H1 (cell line): ENCODE measurements around the gene FECH. TPM values are rescaled to one million over a fixed set of nuclear protein-coding genes. Genes with fewer than 3 reads are reported as not detected.
A peak's percentile ranks its signal among the peaks of the same experiment; 100 is the strongest.

Experiments
- CTCF ChIA-PET: fragments of 300-600 bp; sonication (Branson Sonifier 250); formaldehyde crosslinking; loops from one replicate; lab custom pipeline; 2021; ENCODE audit not compliant: partially characterized antibody; lab: Charles Lee
- POLR2A ChIA-PET: fragments of 300-600 bp; sonication (Branson Sonifier 250); formaldehyde crosslinking; loops from one replicate; lab custom pipeline; 2021; ENCODE audit warnings: inconsistent platforms; ENCODE audit not compliant: partially characterized antibody; lab: Charles Lee
- DNase-seq, 2 experiments: peaks; one replicate each; pipeline versions ENCODE4 v3.0.0 to v3.0.0-alpha.2; 2010 to 2022; ENCODE audit warnings: low spot score in 2 of 2, low read depth in 1 of 2, mixed read lengths in 1 of 2
- FAIRE-seq: peaks from 2 replicates; lab custom pipeline; 2011; peaks lifted over from hg19 to GRCh38; lab: Jason Lieb, UNC
- H2AFZ ChIP-seq: 2 replicates; pipeline ENCODE4 v1.8.1; 2012; ENCODE audit warnings: low read length, inconsistent platforms
- H2AK5ac ChIP-seq: 2 replicates; pipeline ENCODE4 v1.6.1; 2013; ENCODE audit warnings: low read depth, low read length
- H2BK120ac ChIP-seq: replicated peaks from 2 replicates; pipeline ENCODE3; 2013; ENCODE audit warnings: low read depth, low read length, inconsistent platforms
- H2BK12ac ChIP-seq: 2 replicates; pipeline ENCODE4 v1.6.1; 2013; ENCODE audit warnings: low read depth, low read length
- H2BK15ac ChIP-seq: 2 replicates; pipeline ENCODE4 v1.6.1; 2013; ENCODE audit warnings: low read length
- H2BK20ac ChIP-seq: 2 replicates; pipeline ENCODE4 v1.6.1; 2013; ENCODE audit warnings: low read length
- H2BK5ac ChIP-seq: 2 replicates; pipeline ENCODE4 v1.6.1; 2013; ENCODE audit warnings: low read depth, low read length
- H3K14ac ChIP-seq: 2 replicates; pipeline ENCODE4 v1.6.1; 2013; ENCODE audit warnings: inconsistent platforms; ENCODE audit not compliant: insufficient read length
- H3K18ac ChIP-seq: 2 replicates; pipeline ENCODE4 v1.6.1; 2013; ENCODE audit warnings: low read length; ENCODE audit errors: extremely low read depth
- H3K23ac ChIP-seq: 2 replicates; pipeline ENCODE4 v1.6.1; 2013; ENCODE audit warnings: inconsistent platforms; ENCODE audit not compliant: insufficient read length
- H3K23me2 ChIP-seq: 2 replicates; pipeline ENCODE4 v1.6.1; 2013; ENCODE audit warnings: low read depth, low read length
- H3K27ac ChIP-seq: 2 replicates; pipeline ENCODE4 v1.6.1; 2011; ENCODE audit warnings: low read depth, low read length, inconsistent platforms
- H3K27me3 ChIP-seq, 4 experiments: replicated peaks in 1 of 4; 1 replicate in 1 of 4; 2 replicates in 3 of 4; pipeline versions ENCODE4 v1.6.1 to v1.8.1; 2011 to 2013; ENCODE audit warnings: low read length in 3 of 4, mild to moderate bottlenecking in 3 of 4, inconsistent platforms in 2 of 4, mixed read lengths in 2 of 4, moderate library complexity in 1 of 4; ENCODE audit not compliant: control insufficient read depth in 3 of 4, insufficient read depth in 3 of 4; ENCODE audit errors: extremely low read depth in 1 of 4
- H3K36me3 ChIP-seq, 4 experiments: 2 replicates each; pipeline versions ENCODE4 v1.6.1 to v1.8.1; 2011 to 2013; ENCODE audit warnings: mild to moderate bottlenecking in 4 of 4, low read length in 3 of 4, moderate library complexity in 2 of 4, control low read depth in 1 of 4, inconsistent platforms in 1 of 4; ENCODE audit not compliant: insufficient read depth in 4 of 4, control insufficient read depth in 2 of 4
- H3K4ac ChIP-seq: replicated peaks from 2 replicates; pipeline ENCODE3; 2013; ENCODE audit warnings: low read length, low read depth, mixed read lengths, inconsistent platforms; ENCODE audit not compliant: insufficient read length
- H3K4me1 ChIP-seq, 4 experiments: replicated peaks in 1 of 4; 1 replicate in 1 of 4; 2 replicates in 3 of 4; pipeline versions ENCODE4 v1.6.1 to v1.8.1; 2011 to 2013; ENCODE audit warnings: low read length in 3 of 4, inconsistent platforms in 2 of 4, mixed read lengths in 1 of 4; ENCODE audit not compliant: insufficient read depth in 4 of 4, control insufficient read depth in 3 of 4
- H3K4me2 ChIP-seq, 2 experiments: 2 replicates each; pipeline versions ENCODE4 v1.6.1 to v1.8.1; 2011 to 2013; ENCODE audit warnings: low read depth in 2 of 2, low read length in 2 of 2, control low read depth in 1 of 2, inconsistent platforms in 1 of 2, mild to moderate bottlenecking in 1 of 2; ENCODE audit not compliant: insufficient read depth in 1 of 2
- H3K4me3 ChIP-seq, 4 experiments: fragments of 200-600, 300-600 bp in 1 of 4; sonication (generic), shearing (Covaris generic), sonication (Bioruptor Twin) in 1 of 4; 2 replicates each; pipeline versions ENCODE4 v1.5.1 to v1.8.1; 2011 to 2016; ENCODE audit warnings: low read length in 4 of 4, low read depth in 3 of 4, control low read depth in 2 of 4, inconsistent platforms in 2 of 4, mild to moderate bottlenecking in 2 of 4, mixed read lengths in 1 of 4, moderate library complexity in 1 of 4; ENCODE audit not compliant: insufficient read depth in 2 of 4; ENCODE audit errors: extremely low read depth in 1 of 4
- H3K56ac ChIP-seq: replicated peaks from 2 replicates; pipeline ENCODE3; 2013; ENCODE audit warnings: low read depth, mild to moderate bottlenecking, mixed read lengths, low read length, inconsistent platforms; ENCODE audit not compliant: insufficient read length
- H3K79me1 ChIP-seq: 2 replicates; pipeline ENCODE4 v1.6.1; 2013; ENCODE audit warnings: low read depth, low read length, control low read depth
- H3K79me2 ChIP-seq, 2 experiments: 2 replicates each; pipeline versions ENCODE4 v1.6.1 to v1.8.1; 2012 to 2013; ENCODE audit warnings: low read length in 2 of 2, mild to moderate bottlenecking in 2 of 2, inconsistent platforms in 1 of 2; ENCODE audit not compliant: insufficient read depth in 2 of 2, control insufficient read depth in 1 of 2
- H3K9ac ChIP-seq, 4 experiments: replicated peaks in 1 of 4; 1 replicate in 1 of 4; 2 replicates in 3 of 4; pipeline versions ENCODE4 v1.6.1 to v1.8.1; 2011 to 2013; ENCODE audit warnings: low read depth in 3 of 4, low read length in 3 of 4, control low read depth in 2 of 4, mild to moderate bottlenecking in 2 of 4, moderate library complexity in 2 of 4, inconsistent platforms in 1 of 4; ENCODE audit errors: extremely low read depth in 1 of 4
- H3K9me3 ChIP-seq, 2 experiments: 2 replicates each; pipeline versions ENCODE4 v1.6.1 to v1.8.1; 2012 to 2013; ENCODE audit warnings: mild to moderate bottlenecking in 2 of 2, moderate library complexity in 2 of 2, control low read depth in 1 of 2, inconsistent platforms in 1 of 2, low read depth in 1 of 2, low read length in 1 of 2, mixed read lengths in 1 of 2; ENCODE audit not compliant: insufficient read depth in 2 of 2
- H4K20me1 ChIP-seq, 2 experiments: replicated peaks in 1 of 2; 2 replicates each; pipeline versions ENCODE3 to v1.8.1; 2011 to 2013; ENCODE audit warnings: inconsistent platforms in 2 of 2, low read length in 2 of 2, mild to moderate bottlenecking in 1 of 2; ENCODE audit not compliant: insufficient read depth in 2 of 2, control insufficient read depth in 1 of 2
- H4K5ac ChIP-seq: 2 replicates; pipeline ENCODE4 v1.6.1; 2013; ENCODE audit warnings: low read length, low read depth, mixed read lengths, inconsistent platforms; ENCODE audit not compliant: insufficient read length
- H4K8ac ChIP-seq: 2 replicates; pipeline ENCODE4 v1.8.0; 2013; ENCODE audit warnings: mild to moderate bottlenecking, moderate library complexity, low read length, inconsistent platforms; ENCODE audit not compliant: insufficient read depth; ENCODE audit errors: extremely low read depth
- H4K91ac ChIP-seq: replicated peaks from 2 replicates; pipeline ENCODE3; 2013; ENCODE audit warnings: low read length, mixed read lengths, inconsistent platforms; ENCODE audit not compliant: insufficient read length
- ATF2 ChIP-seq: IDR thresholded peaks from 2 replicates; pipeline ENCODE4 v1.6.1; 2012; ENCODE audit warnings: low read length, inconsistent platforms
- ATF3 ChIP-seq: IDR thresholded peaks from 2 replicates; pipeline ENCODE4 v1.6.1; 2011; ENCODE audit warnings: low read depth, mild to moderate bottlenecking, low read length; ENCODE audit not compliant: insufficient read depth
- EZH2 ChIP-seq: fragments of 200-600 bp; sonication (generic); IDR thresholded peaks from 2 replicates; pipeline ENCODE4 v1.7.1; 2012; ENCODE audit warnings: low read depth, mild to moderate bottlenecking, moderate library complexity, low read length, inconsistent platforms; ENCODE audit not compliant: severe bottlenecking
- KDM4A ChIP-seq: IDR thresholded peaks from one replicate; pipeline ENCODE4 v1.7.1; 2012; ENCODE audit warnings: low read depth, mild to moderate bottlenecking, moderate library complexity, low read length, inconsistent platforms; ENCODE audit not compliant: severe bottlenecking
- POLR2A ChIP-seq, 2 experiments: IDR thresholded peaks; 1 replicate in 1 of 2; 2 replicates in 1 of 2; pipeline ENCODE4 v1.6.1; 2011; ENCODE audit warnings: low read depth in 2 of 2, low read length in 2 of 2, mild to moderate bottlenecking in 2 of 2; ENCODE audit errors: control extremely low read depth in 1 of 2
- RBBP5 ChIP-seq: IDR thresholded peaks from 2 replicates; pipeline ENCODE4 v1.7.1; 2012; ENCODE audit warnings: low read depth, mild to moderate bottlenecking, inconsistent platforms, low read length, moderate library complexity, borderline replicate concordance
- SP1 ChIP-seq: IDR thresholded peaks from 2 replicates; pipeline ENCODE4 v1.6.1; 2011; ENCODE audit warnings: low read depth, low read length
- SP4 ChIP-seq: IDR thresholded peaks from 2 replicates; pipeline ENCODE4 v1.6.1; 2012; ENCODE audit warnings: low read length, inconsistent platforms
- TBP ChIP-seq: IDR thresholded peaks from 2 replicates; pipeline ENCODE4 v1.6.1; 2011; ENCODE audit warnings: low read depth, low read length, improper control_type of control experiment
- WGBS, 2 experiments: shearing (Covaris generic) in 1 of 2; methylation state at CpG; one replicate each; pipeline versions ENCODE4 v1.1.6 to v1.1.7; 2013 to 2015; ENCODE audit warnings: low lambda C conversion rate in 2 of 2, mixed read lengths in 2 of 2, inconsistent platforms in 1 of 2, low coverage in 1 of 2, missing lambda C conversion rate in 1 of 2; ENCODE audit not compliant: insufficient replicate concordance in 2 of 2, insufficient coverage in 1 of 2, insufficient read length in 1 of 2; ENCODE audit errors: extremely low coverage in 1 of 2, missing lambda C conversion rate in 1 of 2; 5-methylcytosine and 5-hydroxymethylcytosine counted together
- polyA plus RNA-seq, 7 experiments: library from polyadenylated mRNA; depleted of rRNA in 3 of 7; stranded (reverse) in 5 of 7; unstranded in 2 of 7; fragments of >200 nt in 5 of 7; fragments of 200-250 nt in 2 of 7; gene quantifications; 1 replicate in 5 of 7; 2 replicates in 1 of 7; 4 replicates in 1 of 7; pipeline versions ENCODE4 v1.2.1 to v1.2.3, GENCODE V29; 2011 to 2013; ENCODE audit warnings: missing spikeins in 2 of 7, mixed read lengths in 2 of 7
- total RNA-seq: library from RNA; stranded (reverse); fragmentation: NEBNext Ultra II Directional; extraction: Animal tissue kit (Norgen Biotek cat#: 25700); gene quantifications from 2 replicates; pipeline ENCODE4 v1.2.1, GENCODE V29; 2021

The FECH gene
- total and polyA plus RNA-seq, 2 of the 8 experiments (the other 6 are each of a cell fraction or from before 2014, with no cell fraction given) = 13.1 to 26.6 TPM

GRCh38 chr18:57630002-57630753 is 43.7 kb upstream of the FECH start:
- Histone ChIP-seq H3K27ac (peak overlapping the region; percentile 61; the same call in 1 of the 2 replicates), H3K4me2 (peak overlapping the region; percentile 37 to 90), H3K4me1 (no peaks in the 10 kb centered on the region; a peak in 1 of 7 replicates), H3K79me2 (no peaks in the 10 kb centered on the region), H4K20me1 (no peaks in the 10 kb centered on the region), H3K23ac (no peak overlapping the region), H3K36me3 (no peaks in the 10 kb centered on the region; a peak in 1 of 8 replicates), H3K4ac (no peak overlapping the region), H3K9me3 (no peaks in the 10 kb centered on the region), H2AFZ (peak overlapping the region; percentile 84), H3K14ac (no peak overlapping the region), H2AK5ac (no peak overlapping the region), H4K8ac (peak overlapping the region; percentile 93), H2BK20ac (no peak overlapping the region), H2BK15ac (no peak overlapping the region), H2BK120ac (no peak overlapping the region), H3K18ac (peak overlapping the region; percentile 60), H3K4me3 (peak overlapping the region; percentile 51 to 72 (median 67)), H3K56ac (peak overlapping the region; percentile 64), H3K79me1 (no peaks in the 10 kb centered on the region), H4K5ac (peak overlapping the region; percentile 71), H3K9ac (peak overlapping the region in 3 of 4 experiments; percentile 26 to 64 (median 45); a peak in 3 of 7 replicates), H2BK5ac (peak overlapping the region; percentile 78; the same call in 1 of the 2 replicates), H3K23me2 (no peaks in the 10 kb centered on the region; the same call in 1 of the 2 replicates), H2BK12ac (no peak overlapping the region), H4K91ac (peak overlapping the region; percentile 84), H3K27me3 (no peaks in the 10 kb centered on the region)
- POLR2A ChIA-PET = interaction anchor here (0.5 to 2.1 kb wide), 5 partner anchors 8 to 198 kb away, joined by 3 to 8 read pairs (median 4); partner anchors contain the start of gene NARS1
- DNase-seq = peak; percentile 91 to 97
- no peak for FAIRE-seq
- CTCF ChIA-PET = interaction anchor here (0.6 to 2.4 kb wide), 19 partner anchors 9 to 1411 kb away, joined by 3 to 9 read pairs (median 3); partner anchors contain the start of gene NARS1
- WGBS, 2 experiments = 11% methylated on average over 52 of the region's 52 CpGs; no CpG with 5 or more reads in 1 of the 2 experiments
- peak; percentile 78; the same call in 1 of the 2 replicates for TF ChIP-seq SP4
- TF ChIP-seq EZH2 = no peak
- TF ChIP-seq KDM4A = peak; percentile 42
- peak; percentile 70; the same call in 1 of the 2 replicates for TF ChIP-seq TBP
- TF ChIP-seq RBBP5 = no peak
- no peak for TF ChIP-seq ATF3
- TF ChIP-seq ATF2 = 0 out of 2 replicates have a peak, but pooled peaks have one; percentile 38
- no peak for TF ChIP-seq SP1
- peak; percentile 52 to 53; a peak in 2 of 3 replicates for TF ChIP-seq POLR2A (IDR thresholded peaks at IDR 0.05; ENCODE audit: control extremely low read depth in 1 of 2, low read depth in 2 of 2, low read length in 2 of 2)
